Thymus (tissue), 11 donors: ENCODE data around the gene TBCK. TPM values are rescaled to one million over a fixed set of nuclear protein-coding genes. Genes with fewer than 3 reads are reported as not detected.

Source experiments
- DNase-seq, 9 donors: peaks; one replicate each; pipeline ENCODE4 v3.0.0-alpha.2; 2013; ENCODE audit warnings: low spot score in 9 of 9, low read depth in 6 of 9, missing footprints in 1 of 9
- H3K27ac ChIP-seq, 2 donors: one replicate each; pipeline ENCODE4 v1.5.1; 2013; ENCODE audit warnings: control low read depth in 1 of 2, low read depth in 1 of 2, low read length in 1 of 2, mild to moderate bottlenecking in 1 of 2, moderate library complexity in 1 of 2
- H3K27me3 ChIP-seq, 2 donors: one replicate each; pipeline ENCODE4 v1.5.1; 2013; ENCODE audit warnings: low read length in 1 of 2; ENCODE audit not compliant: control insufficient read depth in 2 of 2, insufficient read depth in 1 of 2
- H3K36me3 ChIP-seq, 2 donors: one replicate each; pipeline ENCODE4 v1.5.1; 2013; ENCODE audit warnings: low read length in 1 of 2, mild to moderate bottlenecking in 1 of 2, moderate library complexity in 1 of 2; ENCODE audit not compliant: control insufficient read depth in 2 of 2, insufficient read depth in 2 of 2
- H3K4me1 ChIP-seq, 2 donors: one replicate each; pipeline ENCODE4 v1.5.1; 2013; ENCODE audit warnings: low read length in 2 of 2; ENCODE audit not compliant: control insufficient read depth in 2 of 2, insufficient read depth in 2 of 2
- H3K4me3 ChIP-seq, 2 donors: one replicate each; pipeline ENCODE4 v1.5.1; 2013; ENCODE audit warnings: low read length in 2 of 2, control low read depth in 1 of 2, mild to moderate bottlenecking in 1 of 2
- H3K9me3 ChIP-seq, 2 donors: one replicate each; pipeline ENCODE4 v1.5.1; 2013; ENCODE audit warnings: low read length in 1 of 2, mild to moderate bottlenecking in 1 of 2; ENCODE audit not compliant: control insufficient read depth in 2 of 2, insufficient read depth in 1 of 2
- WGBS: extraction: QIAGEN DNeasy Blood & Tissue Kit; methylation state at CpG from one replicate; pipeline ENCODE4 v1.1.7; 2013; 5-methylcytosine and 5-hydroxymethylcytosine counted together
- polyA plus RNA-seq: library from polyadenylated mRNA; stranded (reverse); fragments of 200-250 nt; gene quantifications from one replicate; pipeline ENCODE4 v1.2.3, GENCODE V29; 2013
- total RNA-seq: library from RNA; stranded (reverse); fragments of 120-200 nt; gene quantifications from one replicate; pipeline ENCODE4 v1.2.4, GENCODE V29; 2013
- donor health status: healthy.

TBCK gene
- total and polyA plus RNA-seq, 2 donors = 17.9 to 34.8 TPM

- no peak overlapping the region for H3K4me3 ChIP-seq
- no peaks in the 10 kb centered on the region for H3K9me3 ChIP-seq
- H3K27ac ChIP-seq = no peak overlapping the region
- H3K36me3 ChIP-seq = peaks cover 4 to 6% of the 10 kb centered on the region in 2 donors
- 96% methylated on average over 1 of the region's 1 CpG for WGBS
- no peaks in the 10 kb centered on the region for H3K27me3 ChIP-seq
- H3K4me1 ChIP-seq = no peaks in the 10 kb centered on the region
- no peak for DNase-seq
Measured at GRCh38 chr4:106192131-106192530, 123.9 kb downstream of the TBCK start.

DNA sequence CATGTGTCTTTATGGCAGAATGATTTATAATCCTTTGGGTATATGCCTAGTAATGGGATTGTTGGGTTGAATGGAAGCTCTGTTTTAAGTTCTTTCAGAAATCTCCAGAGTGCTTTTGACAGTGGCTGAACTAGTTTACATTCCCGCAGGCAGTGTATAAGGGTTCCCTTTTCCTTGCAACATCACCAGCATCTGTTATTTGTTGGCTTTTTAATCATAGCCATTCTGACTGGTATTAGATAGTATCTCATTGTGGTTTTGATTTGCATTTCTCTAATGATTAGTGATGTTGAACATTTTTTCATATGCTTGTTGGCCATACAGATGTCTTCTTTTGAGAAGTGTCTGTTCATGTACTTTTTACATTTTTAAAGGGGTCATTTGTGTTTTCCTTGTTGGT is 129.8 kb downstream of the TBCK start:
- 100% methylated on average over 1 of the region's 1 CpG for WGBS
- Histone ChIP-seq H3K27ac (no peak overlapping the region), H3K36me3 (no peaks in the 10 kb centered on the region), H3K4me3 (no peak overlapping the region), H3K9me3 (no peaks in the 10 kb centered on the region), H3K4me1 (no peaks in the 10 kb centered on the region), H3K27me3 (no peaks in the 10 kb centered on the region)
- no peak for DNase-seq

DNA sequence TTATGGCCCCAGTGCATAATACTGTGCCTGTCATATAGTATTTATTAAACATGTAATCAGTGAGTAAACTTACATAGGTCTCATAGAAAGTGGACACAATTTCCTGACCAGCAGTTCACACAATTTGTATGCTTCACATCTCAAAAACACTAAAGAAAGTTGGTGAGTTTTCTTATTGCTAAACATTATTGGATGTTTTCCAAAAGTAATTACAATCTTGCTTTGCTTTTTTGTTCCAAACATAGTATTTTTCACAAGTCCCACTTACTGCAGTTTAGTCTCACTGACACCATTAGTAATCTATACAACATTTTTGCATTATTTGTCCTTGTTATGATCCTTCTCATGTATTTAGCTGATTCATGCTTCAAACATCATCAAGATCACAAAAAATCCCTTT is 132.5 kb downstream of the TBCK start:
- DNase-seq = no peak
- Histone ChIP-seq H3K27ac (no peak overlapping the region), H3K4me3 (no peak overlapping the region), H3K4me1 (no peaks in the 10 kb centered on the region), H3K36me3 (no peaks in the 10 kb centered on the region), H3K27me3 (no peaks in the 10 kb centered on the region), H3K9me3 (no peaks in the 10 kb centered on the region)

DNA sequence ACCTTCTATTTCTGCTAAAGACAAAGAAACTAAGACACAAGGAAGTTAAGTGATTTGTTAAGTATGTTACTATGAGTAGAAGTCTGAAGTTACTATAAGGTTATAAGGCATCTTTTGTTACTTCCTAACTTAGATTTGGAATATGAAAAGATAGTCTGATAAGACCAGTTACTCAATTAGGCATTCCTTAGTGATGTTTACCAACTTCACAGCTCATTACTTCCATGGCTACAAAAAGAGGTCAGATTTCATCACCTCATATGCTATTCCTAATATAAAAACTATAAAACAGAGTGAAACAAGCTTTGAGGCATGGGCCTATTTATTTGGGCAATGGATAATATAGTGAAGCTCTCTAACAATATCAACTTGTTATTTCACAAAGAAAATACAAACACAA is 143.1 kb downstream of the TBCK start:
- Histone ChIP-seq H3K36me3 (peaks cover 3 to 5% of the 10 kb centered on the region in 2 donors), H3K4me1 (no peaks in the 10 kb centered on the region), H3K27me3 (no peaks in the 10 kb centered on the region), H3K9me3 (no peaks in the 10 kb centered on the region), H3K27ac (no peak overlapping the region), H3K4me3 (no peak overlapping the region)
- DNase-seq = no peak

GRCh38 chr4:106165351-106166010 is 150.5 kb downstream of the TBCK start:
- Histone ChIP-seq H3K27ac (no peak overlapping the region), H3K9me3 (peaks cover 0 to 5% of the 10 kb centered on the region in 2 donors), H3K36me3 (peaks cover 5 to 11% of the 10 kb centered on the region in 2 donors), H3K4me3 (no peak overlapping the region), H3K27me3 (no peaks in the 10 kb centered on the region), H3K4me1 (no peaks in the 10 kb centered on the region)
- WGBS = 98% methylated on average over 1 of the region's 1 CpG
- no peak for DNase-seq

GRCh38 chr4:106162278-106162677 is 153.7 kb downstream of the TBCK start:
- peaks cover 0 to 5% of the 10 kb centered on the region in 2 donors for H3K9me3 ChIP-seq
- no peaks in the 10 kb centered on the region for H3K27me3 ChIP-seq
- peaks cover 0 to 8% of the 10 kb centered on the region in 2 donors for H3K36me3 ChIP-seq
- WGBS = 97% methylated on average over 3 of the region's 3 CpGs
- no peak overlapping the region for H3K27ac ChIP-seq
- DNase-seq = no peak
- no peaks in the 10 kb centered on the region for H3K4me1 ChIP-seq
- H3K4me3 ChIP-seq = no peak overlapping the region

- WGBS = 98% methylated on average over 2 of the region's 2 CpGs
- Histone ChIP-seq H3K27ac (no peak overlapping the region), H3K36me3 (peaks cover 0 to 8% of the 10 kb centered on the region in 2 donors), H3K4me1 (no peaks in the 10 kb centered on the region), H3K9me3 (peaks cover 0 to 5% of the 10 kb centered on the region in 2 donors), H3K27me3 (no peaks in the 10 kb centered on the region), H3K4me3 (no peak overlapping the region)
- no peak for DNase-seq
Measured at GRCh38 chr4:106160560-106160959, 155.4 kb downstream of the TBCK start.

- no peak for DNase-seq
- WGBS = 100% methylated on average over 2 of the region's 2 CpGs
- H3K36me3 ChIP-seq = no peaks in the 10 kb centered on the region
Measured at GRCh38 chr4:106149911-106150310, 166.1 kb downstream of the TBCK start.

GRCh38 chr4:106149026-106149425 is 167.0 kb downstream of the TBCK start:
- H3K27me3 ChIP-seq = no peaks in the 10 kb centered on the region
- H3K27ac ChIP-seq = no peak overlapping the region
- H3K4me1 ChIP-seq = no peaks in the 10 kb centered on the region
- H3K36me3 ChIP-seq = no peaks in the 10 kb centered on the region
- 96% methylated on average over 1 of the region's 1 CpG for WGBS
- H3K9me3 ChIP-seq = no peaks in the 10 kb centered on the region
- DNase-seq = no peak
- no peak overlapping the region for H3K4me3 ChIP-seq

More at GRCh38 chr4:106149911-106150310, 166.1 kb downstream of the TBCK start:
- H3K4me1 ChIP-seq = no peaks in the 10 kb centered on the region
- H3K27me3 ChIP-seq = no peaks in the 10 kb centered on the region
- no peak overlapping the region for H3K27ac ChIP-seq
- H3K9me3 ChIP-seq = no peaks in the 10 kb centered on the region
- no peak overlapping the region for H3K4me3 ChIP-seq
